Measurements from ENCODE around the gene PNPLA1.

DNA sequence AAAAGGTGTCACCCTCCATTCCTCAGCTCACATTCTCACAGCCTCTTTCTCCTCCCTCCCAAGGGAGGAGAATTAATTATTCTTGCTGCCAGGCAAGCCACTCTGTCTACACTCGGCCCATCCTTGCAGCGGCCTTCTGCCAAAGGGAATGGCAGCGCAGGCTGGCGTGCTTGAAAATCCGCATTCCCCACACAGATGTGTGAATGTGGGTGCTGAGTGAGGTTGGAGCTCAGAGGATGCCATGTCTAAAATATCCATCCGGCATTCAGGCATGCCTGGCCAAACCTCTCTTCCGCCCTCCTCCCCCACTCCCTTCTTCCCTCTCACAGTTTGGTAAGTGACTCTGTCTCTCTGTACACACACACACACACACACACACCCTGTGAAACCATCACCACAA lies 27.7 kb downstream of the PNPLA1 start:
- TF ChIP-seq, protein P1, sequence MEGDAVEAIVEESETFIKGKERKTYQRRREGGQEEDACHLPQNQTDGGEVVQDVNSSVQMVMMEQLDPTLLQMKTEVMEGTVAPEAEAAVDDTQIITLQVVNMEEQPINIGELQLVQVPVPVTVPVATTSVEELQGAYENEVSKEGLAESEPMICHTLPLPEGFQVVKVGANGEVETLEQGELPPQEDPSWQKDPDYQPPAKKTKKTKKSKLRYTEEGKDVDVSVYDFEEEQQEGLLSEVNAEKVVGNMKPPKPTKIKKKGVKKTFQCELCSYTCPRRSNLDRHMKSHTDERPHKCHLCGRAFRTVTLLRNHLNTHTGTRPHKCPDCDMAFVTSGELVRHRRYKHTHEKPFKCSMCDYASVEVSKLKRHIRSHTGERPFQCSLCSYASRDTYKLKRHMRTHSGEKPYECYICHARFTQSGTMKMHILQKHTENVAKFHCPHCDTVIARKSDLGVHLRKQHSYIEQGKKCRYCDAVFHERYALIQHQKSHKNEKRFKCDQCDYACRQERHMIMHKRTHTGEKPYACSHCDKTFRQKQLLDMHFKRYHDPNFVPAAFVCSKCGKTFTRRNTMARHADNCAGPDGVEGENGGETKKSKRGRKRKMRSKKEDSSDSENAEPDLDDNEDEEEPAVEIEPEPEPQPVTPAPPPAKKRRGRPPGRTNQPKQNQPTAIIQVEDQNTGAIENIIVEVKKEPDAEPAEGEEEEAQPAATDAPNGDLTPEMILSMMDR (IDR thresholded peaks at IDR 0.05; ENCODE audit: low read length): no peak
- TF ChIP-seq EZH2 (optimal IDR thresholded peaks at IDR 0.05; ENCODE audit: low read depth, low read length) (no peak), EZH2phosphoT487 (IDR thresholded peaks at IDR 0.05; ENCODE audit: low read length) (no peak)
